ENCODE results near the gene NXPH3. TPM values are rescaled to one million over a fixed set of nuclear protein-coding genes. Genes with fewer than 3 reads are reported as not detected.

NXPH3 gene
- total RNA-seq, 2 experiments from 2014 or later, result 0.20 to 0.29 TPM

- no peak overlapping the region for H3K27ac Mint-ChIP-seq
- intact Hi-C loops (cut with micrococcal nuclease), result no loop called here
- no peak for TF ChIP-seq CTCF (IDR thresholded peaks at IDR 0.05)
- no peaks in the 10 kb centered on the region for H3K36me3 Mint-ChIP-seq (ENCODE audit: low read depth)
- no peaks in the 10 kb centered on the region for H3K4me1 Mint-ChIP-seq (ENCODE audit: low read depth)
- CTCF ChIA-PET, result no interaction called here
- ATAC-seq (no peak), DNase-seq (no peak)
- POLR2A ChIA-PET, result no interaction called here
- no peak overlapping the region for H3K4me3 Mint-ChIP-seq
- H3K27me3 Mint-ChIP-seq, result peaks cover under 1% of the 10 kb centered on the region
- H3K9me3 Mint-ChIP-seq, result no peaks in the 10 kb centered on the region
These were observed 8.2 kb downstream of the NXPH3 start for GRCh38 chr17:49583889-49584288.

GRCh38 chr17:49585422-49586027 lies 9.9 kb downstream of the NXPH3 start:
- Mint-ChIP-seq H3K27me3 (no peaks in the 10 kb centered on the region), H3K4me1 (ENCODE audit: low read depth) (no peaks in the 10 kb centered on the region), H3K4me3 (no peak overlapping the region), H3K9me3 (no peaks in the 10 kb centered on the region), H3K27ac (no peak overlapping the region), H3K36me3 (ENCODE audit: low read depth) (no peaks in the 10 kb centered on the region)
- DNase-seq (no peak), ATAC-seq (peak; percentile 45)
- intact Hi-C loops (cut with micrococcal nuclease), result no loop called here
- CTCF ChIA-PET, result interaction anchor here (1.5 to 1.7 kb wide), 2 partner anchors 9 to 110 kb away, joined by 3 to 4 read pairs; partner anchors contain the start of gene NXPH3
- TF ChIP-seq CTCF (IDR thresholded peaks at IDR 0.05), result no peak
- POLR2A ChIA-PET, result no interaction called here

GRCh38 chr17:49587366-49588073 lies 11.8 kb downstream of the NXPH3 start:
- H3K27ac Mint-ChIP-seq, result no peak overlapping the region
- intact Hi-C loops (cut with micrococcal nuclease), result no loop called here
- ChIA-PET POLR2A (interaction anchor here (1.1 kb wide), 1 partner anchor 9 kb away, joined by 4 read pairs; no protein-coding TSS in a partner anchor), CTCF (interaction anchor here (0.7 to 1.5 kb wide), 3 partner anchors 17 to 406 kb away, joined by 3 to 6 read pairs (median 3); no protein-coding TSS in a partner anchor)
- no peaks in the 10 kb centered on the region for H3K27me3 Mint-ChIP-seq
- DNase-seq, result no peak
- H3K36me3 Mint-ChIP-seq (ENCODE audit: low read depth), result no peaks in the 10 kb centered on the region
- H3K4me3 Mint-ChIP-seq, result no peak overlapping the region
- no peak for TF ChIP-seq CTCF (IDR thresholded peaks at IDR 0.05)
- no peaks in the 10 kb centered on the region for H3K9me3 Mint-ChIP-seq
- H3K4me1 Mint-ChIP-seq (ENCODE audit: low read depth), result no peaks in the 10 kb centered on the region
- ATAC-seq, result no peak

- CTCF ChIA-PET, result interaction anchor here (0.7 to 1.5 kb wide), 3 partner anchors 18 to 407 kb away, joined by 3 to 6 read pairs (median 3); no protein-coding TSS in a partner anchor
- Mint-ChIP-seq H3K9me3 (no peaks in the 10 kb centered on the region), H3K4me1 (ENCODE audit: low read depth) (no peaks in the 10 kb centered on the region), H3K27me3 (no peaks in the 10 kb centered on the region), H3K4me3 (no peak overlapping the region), H3K36me3 (ENCODE audit: low read depth) (no peaks in the 10 kb centered on the region), H3K27ac (no peak overlapping the region)
- POLR2A ChIA-PET, result interaction anchor here (1.1 kb wide), 1 partner anchor 9 kb away, joined by 4 read pairs; no protein-coding TSS in a partner anchor
- no peak for ATAC-seq
- no peak for TF ChIP-seq CTCF (IDR thresholded peaks at IDR 0.05)
- intact Hi-C loops (cut with micrococcal nuclease), result no loop called here
- DNase-seq, result no peak
These were observed 12.6 kb downstream of the NXPH3 start for GRCh38 chr17:49588312-49588711.
